ENCODE measurements around the gene MYO1E.

Gene MYO1E

DNA sequence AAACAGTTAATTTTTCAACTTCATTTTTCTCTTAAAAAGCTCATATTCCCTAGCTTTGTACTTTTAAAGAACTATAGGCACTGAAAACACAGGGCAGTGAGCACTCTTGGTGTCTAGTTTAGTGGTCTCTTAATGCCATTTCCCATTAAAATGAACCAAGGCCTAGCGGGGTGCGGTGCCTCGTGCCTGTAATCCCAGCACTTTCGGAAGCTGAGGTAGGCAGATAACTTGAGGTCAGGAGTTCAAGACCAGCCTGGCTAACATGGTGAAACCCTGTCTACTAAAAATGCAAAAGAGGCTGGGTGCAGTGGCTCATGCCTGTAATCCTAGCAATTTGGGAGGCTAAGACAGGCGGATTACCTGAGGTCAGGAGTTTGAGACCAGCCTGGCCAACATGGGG, 120.5 kb downstream of the MYO1E start:
- no peak overlapping the region for H3K4me3 ChIP-seq (ENCODE audit: low read depth, low read length)
- TF ChIP-seq, protein P1, sequence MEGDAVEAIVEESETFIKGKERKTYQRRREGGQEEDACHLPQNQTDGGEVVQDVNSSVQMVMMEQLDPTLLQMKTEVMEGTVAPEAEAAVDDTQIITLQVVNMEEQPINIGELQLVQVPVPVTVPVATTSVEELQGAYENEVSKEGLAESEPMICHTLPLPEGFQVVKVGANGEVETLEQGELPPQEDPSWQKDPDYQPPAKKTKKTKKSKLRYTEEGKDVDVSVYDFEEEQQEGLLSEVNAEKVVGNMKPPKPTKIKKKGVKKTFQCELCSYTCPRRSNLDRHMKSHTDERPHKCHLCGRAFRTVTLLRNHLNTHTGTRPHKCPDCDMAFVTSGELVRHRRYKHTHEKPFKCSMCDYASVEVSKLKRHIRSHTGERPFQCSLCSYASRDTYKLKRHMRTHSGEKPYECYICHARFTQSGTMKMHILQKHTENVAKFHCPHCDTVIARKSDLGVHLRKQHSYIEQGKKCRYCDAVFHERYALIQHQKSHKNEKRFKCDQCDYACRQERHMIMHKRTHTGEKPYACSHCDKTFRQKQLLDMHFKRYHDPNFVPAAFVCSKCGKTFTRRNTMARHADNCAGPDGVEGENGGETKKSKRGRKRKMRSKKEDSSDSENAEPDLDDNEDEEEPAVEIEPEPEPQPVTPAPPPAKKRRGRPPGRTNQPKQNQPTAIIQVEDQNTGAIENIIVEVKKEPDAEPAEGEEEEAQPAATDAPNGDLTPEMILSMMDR (IDR thresholded peaks at IDR 0.05; ENCODE audit: borderline replicate concordance, insufficient read depth, low read depth, low read length), result no peak

DNA sequence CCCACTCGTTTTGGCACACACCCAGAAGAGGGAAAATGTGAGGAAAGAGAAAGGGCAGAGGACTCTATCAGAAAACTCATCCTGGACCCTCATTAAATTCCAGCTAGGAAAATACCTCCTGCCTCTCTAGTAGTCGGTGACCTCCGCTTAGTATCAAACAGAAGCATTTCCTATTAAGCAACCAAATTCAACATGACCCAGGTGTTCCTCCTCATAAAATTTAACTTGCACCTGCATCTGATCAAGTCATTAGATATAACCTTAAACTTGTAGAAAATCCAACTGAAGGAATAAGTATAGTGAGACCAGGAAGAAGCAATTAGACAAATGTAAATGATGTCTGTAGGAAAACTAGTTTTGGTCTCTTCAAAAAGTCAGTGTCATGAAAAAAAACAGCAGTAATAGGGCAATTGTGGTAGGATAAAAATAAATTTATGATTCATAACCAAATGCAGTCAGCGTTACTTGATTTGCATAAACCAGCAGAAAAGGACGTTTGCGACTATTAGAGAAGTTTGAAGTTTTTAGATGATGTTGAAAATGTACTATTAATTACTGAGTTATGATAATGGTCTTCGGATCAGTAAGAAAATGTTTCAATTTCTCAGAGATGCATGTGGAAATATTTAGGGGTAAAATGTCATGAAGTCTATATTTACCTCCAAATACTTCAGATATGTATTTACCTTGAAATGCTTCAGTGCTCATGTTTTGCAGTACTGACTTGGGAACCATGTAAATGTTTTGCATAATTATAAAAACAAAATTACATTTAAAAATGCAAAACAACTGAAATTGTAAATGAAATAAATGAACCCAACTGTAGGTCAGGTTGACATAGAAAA, 121.4 kb downstream of the MYO1E start:
- peak overlapping the region; percentile 6 for H3K4me3 ChIP-seq (ENCODE audit: low read depth, low read length)
- TF ChIP-seq, protein P1 (IDR thresholded peaks at IDR 0.05; ENCODE audit: borderline replicate concordance, insufficient read depth, low read depth, low read length), result no peak

DNA sequence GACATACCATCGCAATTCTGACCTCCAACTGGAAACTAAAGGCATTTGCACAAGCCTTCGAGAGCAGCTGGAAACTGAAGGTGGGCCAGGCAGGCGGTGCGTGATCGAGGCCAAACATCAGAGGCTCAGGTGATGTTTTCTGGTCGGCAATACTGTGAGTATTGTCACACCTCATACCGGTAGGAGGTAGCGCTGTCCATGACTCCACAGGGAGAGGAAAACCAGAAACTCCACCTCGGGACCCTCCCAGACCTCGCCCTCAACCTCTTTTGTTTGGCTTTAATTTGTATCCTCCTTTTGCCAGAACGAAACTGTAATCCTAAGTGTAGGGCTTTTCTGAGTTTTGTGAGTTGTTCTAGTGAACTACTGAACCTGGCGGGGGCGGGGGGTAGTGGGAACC, 122.4 kb downstream of the MYO1E start:
- H3K4me3 ChIP-seq (ENCODE audit: low read depth, low read length), result peak overlapping the region; percentile 2
- TF ChIP-seq, protein P1 (IDR thresholded peaks at IDR 0.05; ENCODE audit: borderline replicate concordance, insufficient read depth, low read depth, low read length), result no peak

- peak overlapping the region; percentile 2 for H3K4me3 ChIP-seq (ENCODE audit: low read depth, low read length)
- TF ChIP-seq, protein P1 (IDR thresholded peaks at IDR 0.05; ENCODE audit: borderline replicate concordance, insufficient read depth, low read depth, low read length), result no peak
These were observed 122.9 kb downstream of the MYO1E start for GRCh38 chr15:59249816-59250215.

GRCh38 chr15:59247364-59247763, 125.3 kb downstream of the MYO1E start:
- H3K4me3 ChIP-seq (ENCODE audit: low read depth, low read length), result no peak overlapping the region
- TF ChIP-seq, protein P1 (IDR thresholded peaks at IDR 0.05; ENCODE audit: borderline replicate concordance, insufficient read depth, low read depth, low read length), result peak; percentile 61; the same call in 1 of the 2 replicates

DNA sequence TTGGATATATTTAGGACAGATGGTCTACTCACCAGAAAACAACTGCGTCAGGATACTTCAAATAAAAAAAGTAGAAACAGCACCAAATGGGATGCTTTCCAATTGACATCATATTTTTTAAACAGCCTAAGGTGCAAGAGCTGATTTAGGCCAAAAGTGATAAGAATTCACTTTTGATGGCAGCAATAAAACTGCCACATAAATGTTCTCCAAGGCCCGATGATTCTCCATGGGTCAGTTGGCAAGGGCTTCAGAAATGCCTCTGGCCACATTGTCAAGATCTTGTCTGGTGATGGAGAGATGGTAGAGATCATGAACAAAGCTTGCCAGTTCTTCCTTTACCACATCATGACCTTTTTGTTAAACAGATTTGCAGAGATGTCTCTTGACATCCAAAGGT, 127.1 kb downstream of the MYO1E start:
- no peak overlapping the region for H3K4me3 ChIP-seq (ENCODE audit: low read depth, low read length)
- TF ChIP-seq, protein P1 (IDR thresholded peaks at IDR 0.05; ENCODE audit: borderline replicate concordance, insufficient read depth, low read depth, low read length), result no peak

DNA sequence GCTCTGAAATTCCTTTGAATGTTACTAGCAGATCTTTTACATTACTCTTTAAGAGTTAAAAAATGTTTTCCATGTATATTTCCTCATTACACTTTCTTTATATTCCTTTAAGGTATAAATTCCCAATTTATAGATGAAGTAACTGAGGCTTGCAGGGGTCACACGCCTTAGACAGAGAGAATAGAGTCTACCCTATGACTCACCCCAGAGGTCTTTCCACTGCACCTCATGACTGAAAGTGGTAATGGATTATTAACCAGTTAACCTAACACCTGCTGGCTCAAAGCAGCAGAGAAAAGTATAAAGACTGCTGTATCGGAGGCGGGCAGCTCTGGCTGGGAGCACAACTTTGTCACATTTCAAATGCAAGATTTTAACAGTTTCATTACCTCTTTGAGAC, 128.3 kb downstream of the MYO1E start:
- no peak overlapping the region for H3K4me3 ChIP-seq (ENCODE audit: low read depth, low read length)
- TF ChIP-seq, protein P1 (IDR thresholded peaks at IDR 0.05; ENCODE audit: borderline replicate concordance, insufficient read depth, low read depth, low read length), result no peak

Data from GM12875 (cell line).